ENCODE data around the gene FAM50B.

Gene FAM50B

DNA sequence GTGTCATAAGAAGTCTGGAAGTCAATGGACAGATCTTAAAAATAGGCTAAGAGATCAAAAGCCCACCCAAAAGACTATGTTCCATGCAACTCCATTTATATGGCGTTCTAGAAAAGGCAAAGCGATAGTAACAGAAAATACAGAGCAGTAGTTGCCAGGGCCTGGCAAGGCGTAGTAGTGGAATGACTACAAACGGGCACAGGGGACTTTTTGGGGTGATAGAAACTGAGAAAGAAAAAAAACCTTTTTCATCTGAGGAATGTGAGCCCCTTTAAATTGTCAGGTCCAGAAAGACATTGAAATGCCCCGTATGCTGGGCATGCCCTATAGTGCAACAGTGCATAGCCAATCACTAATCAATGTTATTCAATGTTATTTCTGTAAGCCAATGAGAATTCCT is 47.2 kb upstream of the FAM50B start:
- no peaks in the 10 kb centered on the region for H4K20me1 ChIP-seq (ENCODE audit: low read depth, low read length)
- no peaks in the 10 kb centered on the region for H3K79me2 ChIP-seq (ENCODE audit: insufficient read depth, low read length)
- no peaks in the 10 kb centered on the region; the same call in 1 of the 2 replicates for H3K27me3 ChIP-seq (ENCODE audit: low read length)
- H3K27ac ChIP-seq (ENCODE audit: low read depth, low read length): no peak overlapping the region
- H3K9me3 ChIP-seq (ENCODE audit: insufficient read depth, low read length): no peaks in the 10 kb centered on the region
- H3K4me3 ChIP-seq (ENCODE audit: insufficient read depth, low read length, poor library complexity, severe bottlenecking): no peak overlapping the region
- TF ChIP-seq, protein P1, sequence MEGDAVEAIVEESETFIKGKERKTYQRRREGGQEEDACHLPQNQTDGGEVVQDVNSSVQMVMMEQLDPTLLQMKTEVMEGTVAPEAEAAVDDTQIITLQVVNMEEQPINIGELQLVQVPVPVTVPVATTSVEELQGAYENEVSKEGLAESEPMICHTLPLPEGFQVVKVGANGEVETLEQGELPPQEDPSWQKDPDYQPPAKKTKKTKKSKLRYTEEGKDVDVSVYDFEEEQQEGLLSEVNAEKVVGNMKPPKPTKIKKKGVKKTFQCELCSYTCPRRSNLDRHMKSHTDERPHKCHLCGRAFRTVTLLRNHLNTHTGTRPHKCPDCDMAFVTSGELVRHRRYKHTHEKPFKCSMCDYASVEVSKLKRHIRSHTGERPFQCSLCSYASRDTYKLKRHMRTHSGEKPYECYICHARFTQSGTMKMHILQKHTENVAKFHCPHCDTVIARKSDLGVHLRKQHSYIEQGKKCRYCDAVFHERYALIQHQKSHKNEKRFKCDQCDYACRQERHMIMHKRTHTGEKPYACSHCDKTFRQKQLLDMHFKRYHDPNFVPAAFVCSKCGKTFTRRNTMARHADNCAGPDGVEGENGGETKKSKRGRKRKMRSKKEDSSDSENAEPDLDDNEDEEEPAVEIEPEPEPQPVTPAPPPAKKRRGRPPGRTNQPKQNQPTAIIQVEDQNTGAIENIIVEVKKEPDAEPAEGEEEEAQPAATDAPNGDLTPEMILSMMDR (IDR thresholded peaks at IDR 0.05; ENCODE audit: insufficient read depth, low read length, poor library complexity, severe bottlenecking): no peak
- no peak for TF ChIP-seq EZH2phosphoT487 (conservative IDR thresholded peaks at IDR 0.05; ENCODE audit: low read length)
- no peak overlapping the region for H3K9ac ChIP-seq (ENCODE audit: low read length)
- H3F3A ChIP-seq (ENCODE audit: insufficient read depth): no peaks in the 10 kb centered on the region
- H3K9me2 ChIP-seq (replicated peaks; ENCODE audit: insufficient read depth, low read length): no peaks in the 10 kb centered on the region
- no peak overlapping the region for H2AFZ ChIP-seq (ENCODE audit: low read depth, low read length, severe bottlenecking)
- no peak overlapping the region for H3K4me2 ChIP-seq (ENCODE audit: low read depth, low read length, poor library complexity, severe bottlenecking)
- H3K36me3 ChIP-seq (ENCODE audit: low read length): no peaks in the 10 kb centered on the region

DNA sequence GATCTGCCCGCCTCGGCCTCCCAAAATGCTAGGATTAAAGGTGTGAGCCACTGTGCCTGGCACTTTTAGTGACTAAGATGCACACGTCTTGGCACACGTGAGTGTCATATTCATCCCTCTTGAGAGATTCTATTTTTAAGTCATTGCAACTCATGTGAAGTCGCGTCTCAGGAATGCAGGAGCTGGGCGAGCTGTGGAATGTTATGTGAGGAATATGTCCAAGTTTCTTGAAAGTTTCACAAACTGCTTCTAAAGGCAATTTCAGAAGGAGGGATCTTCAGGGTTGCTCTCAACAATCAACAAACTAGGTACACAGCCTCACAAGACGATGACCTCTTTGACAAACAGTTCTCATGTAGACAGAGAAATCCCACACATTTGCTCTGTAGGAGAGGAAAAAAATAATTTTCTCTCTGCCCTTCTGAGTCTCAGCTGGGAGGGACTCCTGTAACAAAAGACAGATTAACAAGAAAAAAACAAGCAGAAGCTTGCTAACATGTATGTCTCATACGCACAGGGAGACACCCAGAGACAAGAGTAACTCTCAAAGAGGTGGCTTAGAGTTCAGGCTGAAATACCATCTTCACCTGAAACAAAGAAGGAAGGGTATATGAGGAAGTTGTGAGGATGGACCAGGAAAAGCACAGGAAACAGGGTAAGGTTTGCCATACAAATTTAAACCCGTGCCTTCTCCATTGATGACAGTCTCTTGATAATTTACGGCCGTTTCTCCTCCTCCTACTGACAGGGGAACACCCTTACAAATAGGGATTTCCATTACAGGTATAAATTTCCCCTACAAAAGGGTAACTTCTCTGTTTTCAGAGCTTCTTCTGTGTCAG is 45.3 kb upstream of the FAM50B start:
- no peak for TF ChIP-seq EZH2phosphoT487 (conservative IDR thresholded peaks at IDR 0.05; ENCODE audit: low read length)
- TF ChIP-seq, protein P1 (IDR thresholded peaks at IDR 0.05; ENCODE audit: insufficient read depth, low read length, poor library complexity, severe bottlenecking): no peak
- Histone ChIP-seq H3K4me2 (ENCODE audit: low read depth, low read length, poor library complexity, severe bottlenecking) (no peak overlapping the region), H3F3A (ENCODE audit: insufficient read depth) (no peaks in the 10 kb centered on the region), H3K27ac (ENCODE audit: low read depth, low read length) (no peak overlapping the region), H3K27me3 (ENCODE audit: low read length) (no peaks in the 10 kb centered on the region; the same call in 1 of the 2 replicates), H4K20me1 (ENCODE audit: low read depth, low read length) (no peaks in the 10 kb centered on the region), H3K9me2 (replicated peaks; ENCODE audit: insufficient read depth, low read length) (no peaks in the 10 kb centered on the region), H3K36me3 (ENCODE audit: low read length) (no peaks in the 10 kb centered on the region), H3K9ac (ENCODE audit: low read length) (no peak overlapping the region), H2AFZ (ENCODE audit: low read depth, low read length, severe bottlenecking) (no peak overlapping the region), H3K9me3 (ENCODE audit: insufficient read depth, low read length) (no peaks in the 10 kb centered on the region), H3K4me3 (ENCODE audit: insufficient read depth, low read length, poor library complexity, severe bottlenecking) (no peak overlapping the region), H3K79me2 (ENCODE audit: insufficient read depth, low read length) (no peaks in the 10 kb centered on the region)

DNA sequence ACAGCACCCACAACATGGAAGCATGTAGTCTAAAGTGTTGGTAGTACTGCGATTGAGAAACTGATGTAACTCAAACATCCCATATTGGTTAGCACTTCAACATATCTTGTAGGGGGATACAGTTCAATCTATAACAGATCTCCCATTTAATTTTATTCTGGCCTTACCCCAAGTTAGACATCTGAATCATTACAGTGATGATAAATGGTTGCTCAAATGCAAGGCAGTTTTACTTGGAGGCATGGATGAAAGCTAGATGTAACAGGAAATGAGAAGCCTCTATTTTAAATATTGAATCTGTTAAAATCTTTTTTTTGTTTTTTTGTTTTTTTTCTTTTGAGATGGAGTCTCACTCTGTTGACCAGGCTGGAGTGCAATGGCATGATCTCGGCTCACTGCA is 44.2 kb upstream of the FAM50B start:
- no peaks in the 10 kb centered on the region for H3K36me3 ChIP-seq (ENCODE audit: low read length)
- no peak overlapping the region for H2AFZ ChIP-seq (ENCODE audit: low read depth, low read length, severe bottlenecking)
- H4K20me1 ChIP-seq (ENCODE audit: low read depth, low read length): no peaks in the 10 kb centered on the region
- H3K4me2 ChIP-seq (ENCODE audit: low read depth, low read length, poor library complexity, severe bottlenecking): no peak overlapping the region
- no peaks in the 10 kb centered on the region for H3K9me3 ChIP-seq (ENCODE audit: insufficient read depth, low read length)
- TF ChIP-seq, protein P1 (IDR thresholded peaks at IDR 0.05; ENCODE audit: insufficient read depth, low read length, poor library complexity, severe bottlenecking): no peak
- H3K27ac ChIP-seq (ENCODE audit: low read depth, low read length): no peak overlapping the region
- H3K9me2 ChIP-seq (replicated peaks; ENCODE audit: insufficient read depth, low read length): no peaks in the 10 kb centered on the region
- H3K79me2 ChIP-seq (ENCODE audit: insufficient read depth, low read length): no peaks in the 10 kb centered on the region
- no peak overlapping the region for H3K9ac ChIP-seq (ENCODE audit: low read length)
- no peak overlapping the region for H3K4me3 ChIP-seq (ENCODE audit: insufficient read depth, low read length, poor library complexity, severe bottlenecking)
- H3K27me3 ChIP-seq (ENCODE audit: low read length): no peaks in the 10 kb centered on the region; the same call in 1 of the 2 replicates
- H3F3A ChIP-seq (ENCODE audit: insufficient read depth): no peaks in the 10 kb centered on the region

All from SU-DHL-6 (cell line).